Neuronal stem cell (in vitro differentiated cells): ENCODE data around the gene SRC.

ENCODE experiments used
- DNase-seq: peaks from one replicate; pipeline ENCODE4 v3.0.0-alpha.2; 2013; ENCODE audit warnings: low spot score
- H2AFZ ChIP-seq: one replicate; pipeline ENCODE4 v1.6.1; 2013; ENCODE audit warnings: mild to moderate bottlenecking, low read length, inconsistent platforms
- H2AK5ac ChIP-seq: 2 replicates; pipeline ENCODE4 v1.6.1; 2013; ENCODE audit warnings: low read depth, mild to moderate bottlenecking, inconsistent platforms, low read length, moderate library complexity, mixed read lengths
- H2BK120ac ChIP-seq: 2 replicates; pipeline ENCODE4 v1.6.1; 2013; ENCODE audit warnings: low read depth, mild to moderate bottlenecking, inconsistent platforms, low read length, moderate library complexity, mixed read lengths
- H2BK12ac ChIP-seq: one replicate; pipeline ENCODE4 v1.6.1; 2013; ENCODE audit warnings: low read length, inconsistent platforms
- H2BK15ac ChIP-seq: 2 replicates; pipeline ENCODE4 v1.6.1; 2013; ENCODE audit warnings: mild to moderate bottlenecking, low read length, inconsistent platforms, mixed read lengths
- H2BK5ac ChIP-seq: one replicate; pipeline ENCODE4 v1.6.1; 2013; ENCODE audit warnings: inconsistent platforms, mild to moderate bottlenecking, low read length, moderate library complexity
- H3K14ac ChIP-seq: one replicate; pipeline ENCODE4 v1.6.1; 2013; ENCODE audit warnings: low read length, inconsistent platforms
- H3K18ac ChIP-seq: 2 replicates; pipeline ENCODE4 v1.6.1; 2013; ENCODE audit warnings: low read length, inconsistent platforms
- H3K23ac ChIP-seq: 2 replicates; pipeline ENCODE4 v1.6.1; 2013; ENCODE audit warnings: low read depth, mild to moderate bottlenecking, mixed read lengths, low read length, inconsistent platforms; ENCODE audit not compliant: poor library complexity
- H3K27ac ChIP-seq: replicated peaks from 3 replicates; pipeline ENCODE4 v1.5.1; 2013; ENCODE audit warnings: low read length, inconsistent platforms
- H3K27me3 ChIP-seq, 3 experiments: 2 replicates each; pipeline ENCODE4 v1.6.1; 2013; ENCODE audit warnings: low read length in 3 of 3, mild to moderate bottlenecking in 2 of 3, inconsistent platforms in 1 of 3, low read depth in 1 of 3, mixed read lengths in 1 of 3, moderate library complexity in 1 of 3; ENCODE audit not compliant: control insufficient read depth in 3 of 3, insufficient read depth in 3 of 3
- H3K36me3 ChIP-seq, 2 donors: replicated peaks in 1 of 2; 2 replicates each; pipeline ENCODE4 v1.6.1; 2013; ENCODE audit warnings: low read length in 2 of 2; ENCODE audit not compliant: control insufficient read depth in 2 of 2, insufficient read depth in 2 of 2
- H3K4ac ChIP-seq: 2 replicates; pipeline ENCODE4 v1.6.1; 2013; ENCODE audit warnings: inconsistent platforms, mild to moderate bottlenecking, low read length, moderate library complexity
- H3K4me1 ChIP-seq, 2 donors: 1 replicate in 1 of 2; 2 replicates in 1 of 2; pipeline ENCODE4 v1.6.1; 2013; ENCODE audit warnings: low read length in 2 of 2, low read depth in 1 of 2; ENCODE audit not compliant: control insufficient read depth in 2 of 2, insufficient read depth in 1 of 2
- H3K4me2 ChIP-seq: one replicate; pipeline ENCODE4 v1.6.1; 2013; ENCODE audit warnings: mild to moderate bottlenecking, low read length, inconsistent platforms; ENCODE audit not compliant: insufficient read depth, poor library complexity, severe bottlenecking
- H3K4me3 ChIP-seq, 2 donors: 2 replicates each; pipeline ENCODE4 v1.5.1; 2013; ENCODE audit warnings: low read length in 2 of 2, mild to moderate bottlenecking in 2 of 2, inconsistent platforms in 1 of 2, moderate library complexity in 1 of 2
- H3K79me1 ChIP-seq: one replicate; pipeline ENCODE4 v1.6.1; 2013; ENCODE audit warnings: low read depth, mild to moderate bottlenecking, inconsistent platforms, low read length, moderate library complexity
- H3K9ac ChIP-seq: one replicate; pipeline ENCODE4 v1.6.1; 2013; ENCODE audit warnings: mild to moderate bottlenecking, low read depth, low read length, inconsistent platforms; ENCODE audit not compliant: poor library complexity
- H3K9me3 ChIP-seq, 2 donors: replicated peaks in 1 of 2; 2 replicates each; pipeline versions ENCODE3 to v1.6.1; 2013; ENCODE audit warnings: low read length in 2 of 2, mild to moderate bottlenecking in 2 of 2, inconsistent platforms in 1 of 2, low read depth in 1 of 2, mixed read lengths in 1 of 2, moderate library complexity in 1 of 2; ENCODE audit not compliant: control insufficient read depth in 2 of 2, insufficient read depth in 1 of 2
- H4K8ac ChIP-seq: one replicate; pipeline ENCODE4 v1.6.1; 2013; ENCODE audit warnings: low read depth, mild to moderate bottlenecking, inconsistent platforms, low read length, moderate library complexity
- H4K91ac ChIP-seq: one replicate; pipeline ENCODE4 v1.6.1; 2013; ENCODE audit warnings: low read length, low read depth, mild to moderate bottlenecking, inconsistent platforms; ENCODE audit not compliant: poor library complexity
- WGBS, 2 donors: extraction: QIAGEN DNeasy Blood & Tissue Kit; methylation state at CpG; one replicate each; pipeline ENCODE4 v1.1.7; 2013; ENCODE audit warnings: missing lambda C conversion rate in 2 of 2, mixed read lengths in 1 of 2; ENCODE audit not compliant: insufficient read length in 2 of 2, insufficient replicate concordance in 1 of 2; ENCODE audit errors: extremely low coverage in 2 of 2; 5-methylcytosine and 5-hydroxymethylcytosine counted together

Gene SRC

GRCh38 chr20:37451616-37452015 is 105.7 kb downstream of the SRC start:
- peaks cover 0 to 14% (median 0%) of the 10 kb centered on the region in 3 experiments for H3K27me3 ChIP-seq
- no peak overlapping the region for H3K23ac ChIP-seq
- no peak overlapping the region for H2AFZ ChIP-seq
- H2BK15ac ChIP-seq, result no peak overlapping the region
- no peak overlapping the region for H3K4ac ChIP-seq
- no peaks in the 10 kb centered on the region for H3K4me1 ChIP-seq
- H3K27ac ChIP-seq, result no peak overlapping the region
- H3K14ac ChIP-seq, result no peak overlapping the region
- no peaks in the 10 kb centered on the region for H3K36me3 ChIP-seq
- H2BK12ac ChIP-seq, result no peak overlapping the region
- no peak for DNase-seq
- no peak overlapping the region for H2AK5ac ChIP-seq
- H4K91ac ChIP-seq, result no peak overlapping the region
- H2BK5ac ChIP-seq, result no peak overlapping the region
- H3K4me2 ChIP-seq, result no peak overlapping the region
- no peak overlapping the region for H3K9ac ChIP-seq
- no peak overlapping the region for H2BK120ac ChIP-seq
- no peak overlapping the region for H3K18ac ChIP-seq
- WGBS, 2 donors, result no CpG with 5 or more reads among the region's 2 CpGs
- no peak overlapping the region for H4K8ac ChIP-seq
- no peaks in the 10 kb centered on the region for H3K79me1 ChIP-seq
- no peak overlapping the region for H3K4me3 ChIP-seq
- H3K9me3 ChIP-seq, result peaks cover 6% of the 10 kb centered on the region in 2 donors

- no peak overlapping the region for H2BK15ac ChIP-seq
- no peak overlapping the region for H2BK5ac ChIP-seq
- no peak for DNase-seq
- no peak overlapping the region for H2BK120ac ChIP-seq
- no peak overlapping the region for H3K18ac ChIP-seq
- H3K14ac ChIP-seq, result no peak overlapping the region
- H3K27ac ChIP-seq, result no peak overlapping the region
- H3K79me1 ChIP-seq, result no peaks in the 10 kb centered on the region
- no CpG with 5 or more reads among the region's 3 CpGs for WGBS, 2 donors
- H3K23ac ChIP-seq, result no peak overlapping the region
- H2AK5ac ChIP-seq, result no peak overlapping the region
- peaks cover 6% of the 10 kb centered on the region in 2 donors for H3K9me3 ChIP-seq
- H3K4ac ChIP-seq, result no peak overlapping the region
- H3K4me2 ChIP-seq, result no peak overlapping the region
- peaks cover 0 to 14% (median 0%) of the 10 kb centered on the region in 3 experiments for H3K27me3 ChIP-seq
- H4K8ac ChIP-seq, result no peak overlapping the region
- no peaks in the 10 kb centered on the region for H3K4me1 ChIP-seq
- H4K91ac ChIP-seq, result no peak overlapping the region
- no peak overlapping the region for H2BK12ac ChIP-seq
- no peak overlapping the region for H2AFZ ChIP-seq
- no peaks in the 10 kb centered on the region for H3K36me3 ChIP-seq
- H3K9ac ChIP-seq, result no peak overlapping the region
- no peak overlapping the region for H3K4me3 ChIP-seq
These were observed 106.3 kb downstream of the SRC start for GRCh38 chr20:37452236-37452635.

GRCh38 chr20:37453288-37453687 is 107.3 kb downstream of the SRC start:
- Histone ChIP-seq H3K18ac (no peak overlapping the region), H2BK12ac (no peak overlapping the region), H3K4me2 (no peak overlapping the region), H3K23ac (no peak overlapping the region), H3K27ac (no peak overlapping the region), H3K9me3 (peaks cover 6% of the 10 kb centered on the region in 2 donors), H3K9ac (no peak overlapping the region), H3K4me1 (no peaks in the 10 kb centered on the region), H3K27me3 (peaks cover 0 to 14% (median 0%) of the 10 kb centered on the region in 3 experiments), H3K36me3 (no peaks in the 10 kb centered on the region), H2BK120ac (no peak overlapping the region), H4K8ac (no peak overlapping the region), H3K79me1 (no peaks in the 10 kb centered on the region), H2BK15ac (no peak overlapping the region), H4K91ac (no peak overlapping the region), H3K14ac (no peak overlapping the region), H2AFZ (no peak overlapping the region), H3K4ac (no peak overlapping the region), H3K4me3 (no peak overlapping the region), H2AK5ac (no peak overlapping the region), H2BK5ac (no peak overlapping the region)
- whole genome bisulfite sequencing, 2 donors, result no CpG with 5 or more reads among the region's 3 CpGs
- DNase-seq, result no peak

GRCh38 chr20:37453836-37454235 is 107.9 kb downstream of the SRC start:
- no peaks in the 10 kb centered on the region for H3K79me1 ChIP-seq
- H3K4ac ChIP-seq, result no peak overlapping the region
- H3K4me3 ChIP-seq, result peak overlapping the region in 1 of 2 donors; percentile 14
- no peak overlapping the region for H2BK5ac ChIP-seq
- no peak overlapping the region for H3K9ac ChIP-seq
- H2AFZ ChIP-seq, result no peak overlapping the region
- H3K4me1 ChIP-seq, result no peaks in the 10 kb centered on the region
- H2BK120ac ChIP-seq, result no peak overlapping the region
- no peak overlapping the region for H3K18ac ChIP-seq
- H3K14ac ChIP-seq, result no peak overlapping the region
- peaks cover 4 to 6% of the 10 kb centered on the region in 2 donors for H3K9me3 ChIP-seq
- no peaks in the 10 kb centered on the region for H3K36me3 ChIP-seq
- no peak overlapping the region for H2BK15ac ChIP-seq
- H3K27me3 ChIP-seq, result peaks cover 0 to 10% (median 0%) of the 10 kb centered on the region in 3 experiments
- DNase-seq, result no peak
- H4K8ac ChIP-seq, result no peak overlapping the region
- H3K23ac ChIP-seq, result no peak overlapping the region
- no peak overlapping the region for H4K91ac ChIP-seq
- H3K4me2 ChIP-seq, result no peak overlapping the region
- H3K27ac ChIP-seq, result no peak overlapping the region
- WGBS, 2 donors, result no CpG with 5 or more reads among the region's 5 CpGs
- H2AK5ac ChIP-seq, result no peak overlapping the region
- no peak overlapping the region for H2BK12ac ChIP-seq
